ENCODE results near the gene H2BK1. TPM values are rescaled to one million over a fixed set of nuclear protein-coding genes. Genes with fewer than 3 reads are reported as not detected.

The H2BK1 gene
- total and polyA plus RNA-seq, 7 donors = not detected

DNA sequence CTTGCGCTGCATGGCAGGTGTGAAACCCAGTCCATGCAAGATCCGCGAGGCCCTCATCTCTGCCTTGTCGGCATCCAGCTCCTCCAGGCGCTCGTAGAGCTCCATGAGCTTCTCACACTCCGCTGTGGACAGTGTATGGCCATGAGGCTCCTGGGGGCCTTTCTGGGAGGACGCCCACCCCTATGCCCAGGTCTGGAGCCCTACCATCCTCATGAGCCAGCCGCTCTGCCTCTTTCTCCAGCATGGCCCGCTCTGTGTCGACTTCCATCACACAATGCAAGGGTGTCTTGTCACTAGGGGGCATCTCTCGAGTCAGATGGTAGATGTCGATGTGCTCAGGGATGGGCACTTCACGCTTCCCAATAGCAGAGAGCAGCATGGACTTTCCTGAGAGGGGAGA lies 13.4 kb upstream of the H2BK1 start:
- intact Hi-C loops (cut with DNase I) = no loop called here
- 96 to 97% methylated on average over 14 of the region's 14 CpGs for WGBS, 2 donors
- no peak for DNase-seq
- H3K4me3 ChIP-seq = no peak overlapping the region
- peaks cover 0 to 28% (median 20%) of the 10 kb centered on the region in 4 donors for H3K4me1 ChIP-seq
- peaks cover 32 to 68% (median 42%) of the 10 kb centered on the region in 4 donors for H3K36me3 ChIP-seq
- H3K9me3 ChIP-seq = no peaks in the 10 kb centered on the region
- no peaks in the 10 kb centered on the region for H3K27me3 ChIP-seq
- no peak for TF ChIP-seq POLR2A (IDR thresholded peaks at IDR 0.05)
- TF ChIP-seq EP300 (IDR thresholded peaks at IDR 0.05) = no peak
- no peak for TF ChIP-seq POLR2AphosphoS5 (IDR thresholded peaks at IDR 0.05)
- TF ChIP-seq, protein P1, sequence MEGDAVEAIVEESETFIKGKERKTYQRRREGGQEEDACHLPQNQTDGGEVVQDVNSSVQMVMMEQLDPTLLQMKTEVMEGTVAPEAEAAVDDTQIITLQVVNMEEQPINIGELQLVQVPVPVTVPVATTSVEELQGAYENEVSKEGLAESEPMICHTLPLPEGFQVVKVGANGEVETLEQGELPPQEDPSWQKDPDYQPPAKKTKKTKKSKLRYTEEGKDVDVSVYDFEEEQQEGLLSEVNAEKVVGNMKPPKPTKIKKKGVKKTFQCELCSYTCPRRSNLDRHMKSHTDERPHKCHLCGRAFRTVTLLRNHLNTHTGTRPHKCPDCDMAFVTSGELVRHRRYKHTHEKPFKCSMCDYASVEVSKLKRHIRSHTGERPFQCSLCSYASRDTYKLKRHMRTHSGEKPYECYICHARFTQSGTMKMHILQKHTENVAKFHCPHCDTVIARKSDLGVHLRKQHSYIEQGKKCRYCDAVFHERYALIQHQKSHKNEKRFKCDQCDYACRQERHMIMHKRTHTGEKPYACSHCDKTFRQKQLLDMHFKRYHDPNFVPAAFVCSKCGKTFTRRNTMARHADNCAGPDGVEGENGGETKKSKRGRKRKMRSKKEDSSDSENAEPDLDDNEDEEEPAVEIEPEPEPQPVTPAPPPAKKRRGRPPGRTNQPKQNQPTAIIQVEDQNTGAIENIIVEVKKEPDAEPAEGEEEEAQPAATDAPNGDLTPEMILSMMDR (IDR thresholded peaks at IDR 0.05) = no peak
- no peak overlapping the region for H3K27ac ChIP-seq

DNA sequence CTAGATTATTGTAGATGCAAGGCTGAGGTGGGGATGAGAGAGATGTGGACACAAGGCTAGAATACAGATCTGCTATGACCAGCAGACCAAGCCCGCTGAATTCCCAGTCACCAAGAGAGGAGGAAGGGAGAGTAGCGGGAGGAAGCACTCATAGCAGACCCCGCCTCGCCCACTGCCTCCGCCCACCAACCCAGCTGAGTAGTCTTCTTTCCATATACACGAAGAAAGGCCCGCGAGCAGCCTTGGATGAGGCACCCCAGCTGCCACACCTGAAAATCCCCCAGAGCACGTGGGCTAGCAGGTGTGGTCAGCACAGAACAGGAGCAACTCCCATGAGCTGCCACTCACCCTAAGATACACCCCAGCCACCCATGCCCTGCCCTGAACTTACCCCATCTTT lies 7.9 kb upstream of the H2BK1 start:
- Histone ChIP-seq H3K4me3 (no peak overlapping the region), H3K27ac (no peak overlapping the region), H3K4me1 (no peaks in the 10 kb centered on the region), H3K27me3 (no peaks in the 10 kb centered on the region), H3K9me3 (no peaks in the 10 kb centered on the region), H3K36me3 (peaks cover 67 to 100% (median 72%) of the 10 kb centered on the region in 4 donors)
- DNase-seq = no peak
- TF ChIP-seq, protein P1 (IDR thresholded peaks at IDR 0.05) = no peak
- TF ChIP-seq POLR2AphosphoS5 (IDR thresholded peaks at IDR 0.05) = no peak
- TF ChIP-seq EP300 (IDR thresholded peaks at IDR 0.05) = no peak
- TF ChIP-seq POLR2A (IDR thresholded peaks at IDR 0.05) = no peak
- intact Hi-C loops (cut with DNase I) = no loop called here
- 90 to 95% methylated on average over 9 of the region's 9 CpGs for WGBS, 2 donors

DNA sequence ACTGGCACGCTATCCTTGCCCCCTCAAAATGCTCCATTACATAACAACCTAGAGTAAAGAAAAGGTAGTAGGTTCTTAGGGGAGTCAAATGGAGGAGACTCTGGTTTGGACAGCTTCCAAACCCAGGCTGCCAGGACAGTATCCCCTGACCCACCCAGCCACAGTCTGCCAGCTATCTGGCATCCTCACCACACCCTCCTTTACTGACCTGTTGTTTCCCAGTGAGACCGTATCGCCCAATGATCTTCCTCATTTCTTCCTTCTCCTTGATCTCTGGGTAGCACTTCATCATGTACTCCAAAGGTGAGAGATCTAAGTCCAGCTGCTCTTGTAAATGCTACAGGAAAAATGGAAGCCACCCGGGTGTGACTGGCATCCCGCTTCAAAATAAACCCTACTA lies 5.1 kb upstream of the H2BK1 start:
- intact Hi-C loops (cut with DNase I) = no loop called here
- 52 to 87% methylated on average over 5 of the region's 5 CpGs for WGBS, 2 donors
- TF ChIP-seq EP300 (IDR thresholded peaks at IDR 0.05) = no peak
- TF ChIP-seq, protein P1 (IDR thresholded peaks at IDR 0.05) = no peak
- no peak for TF ChIP-seq POLR2AphosphoS5 (IDR thresholded peaks at IDR 0.05)
- TF ChIP-seq POLR2A (IDR thresholded peaks at IDR 0.05) = no peak
- peaks cover 55 to 82% (median 58%) of the 10 kb centered on the region in 4 donors for H3K36me3 ChIP-seq
- no peak overlapping the region for H3K4me3 ChIP-seq
- no peak for DNase-seq
- no peaks in the 10 kb centered on the region for H3K27me3 ChIP-seq
- H3K27ac ChIP-seq = no peak overlapping the region
- no peaks in the 10 kb centered on the region for H3K9me3 ChIP-seq
- no peaks in the 10 kb centered on the region for H3K4me1 ChIP-seq

DNA sequence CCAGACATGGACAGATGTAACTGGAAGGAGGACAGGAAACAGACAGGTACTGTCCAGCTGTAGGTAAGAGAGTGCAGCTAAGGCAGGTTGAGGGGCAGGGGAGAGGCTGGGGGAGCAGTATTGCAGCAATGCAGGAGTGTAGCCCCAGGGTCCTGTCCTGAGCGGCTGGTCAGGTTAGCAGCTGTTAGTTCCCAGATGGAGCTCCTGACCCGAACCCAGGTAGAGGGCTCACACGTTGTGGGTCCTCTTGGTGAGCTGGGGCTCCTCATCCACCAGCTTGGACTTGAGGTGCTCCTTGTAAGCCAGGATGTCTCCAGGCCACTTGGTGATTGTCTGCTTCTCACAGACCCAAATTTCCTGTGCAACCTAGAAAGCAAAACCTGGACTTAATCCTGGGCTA lies 3.5 kb upstream of the H2BK1 start:
- no peak for TF ChIP-seq POLR2AphosphoS5 (IDR thresholded peaks at IDR 0.05)
- no peak for TF ChIP-seq POLR2A (IDR thresholded peaks at IDR 0.05)
- Histone ChIP-seq H3K4me3 (no peak overlapping the region), H3K27ac (no peak overlapping the region), H3K27me3 (no peaks in the 10 kb centered on the region), H3K36me3 (peaks cover 42 to 67% (median 50%) of the 10 kb centered on the region in 4 donors), H3K4me1 (no peaks in the 10 kb centered on the region), H3K9me3 (no peaks in the 10 kb centered on the region)
- intact Hi-C loops (cut with DNase I) = no loop called here
- no peak for DNase-seq
- WGBS, 2 donors = 84 to 92% methylated on average over 3 of the region's 3 CpGs

DNA sequence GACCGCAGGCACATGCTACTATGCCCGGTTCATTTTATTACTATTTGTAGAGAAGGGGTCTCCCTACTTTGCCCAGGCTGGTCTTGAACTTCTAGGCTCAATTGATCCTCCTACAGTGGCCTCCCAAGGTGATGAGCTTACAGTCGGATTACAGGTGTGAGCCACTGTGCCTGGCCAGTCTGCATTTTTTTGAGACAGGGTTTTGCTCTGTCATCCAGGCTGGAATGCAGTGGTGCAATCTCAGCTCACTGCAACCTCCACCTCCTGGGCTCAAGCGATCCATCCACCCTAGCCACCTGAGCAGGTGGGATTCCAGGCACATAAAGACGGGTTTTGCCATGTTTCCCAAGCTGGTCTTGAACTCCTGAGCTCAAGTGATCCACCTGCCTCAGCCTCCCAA lies 2.3 kb upstream of the H2BK1 start:
- DNase-seq = no peak
- TF ChIP-seq, protein P1 (IDR thresholded peaks at IDR 0.05) = no peak
- TF ChIP-seq POLR2A (IDR thresholded peaks at IDR 0.05) (no peak), EP300 (IDR thresholded peaks at IDR 0.05) (no peak), POLR2AphosphoS5 (IDR thresholded peaks at IDR 0.05) (no peak)
- peaks cover 30 to 55% (median 38%) of the 10 kb centered on the region in 4 donors for H3K36me3 ChIP-seq
- no peak overlapping the region for H3K4me3 ChIP-seq
- intact Hi-C loops (cut with DNase I) = no loop called here
- H3K27me3 ChIP-seq = no peaks in the 10 kb centered on the region
- no peaks in the 10 kb centered on the region for H3K9me3 ChIP-seq
- H3K4me1 ChIP-seq = no peaks in the 10 kb centered on the region
- 79 to 93% methylated on average over 5 of the region's 5 CpGs for WGBS, 2 donors
- H3K27ac ChIP-seq = no peak overlapping the region

Data from sigmoid colon (tissue), 7 donors.